H7 (cell line): ENCODE measurements around the gene SPINK9. TPM values are rescaled to one million over a fixed set of nuclear protein-coding genes. Genes with fewer than 3 reads are reported as not detected.

Experiments used
- DNase-seq: peaks from one replicate; pipeline ENCODE4 v3.0.0; 2012
- H3K27me3 ChIP-seq: 2 replicates; pipeline ENCODE4 v1.6.0; 2011; ENCODE audit warnings: mild to moderate bottlenecking, low read length; ENCODE audit not compliant: control insufficient read depth, insufficient read depth
- H3K36me3 ChIP-seq: replicated peaks from 2 replicates; pipeline ENCODE4 v1.5.1; 2011; ENCODE audit warnings: low read length; ENCODE audit not compliant: control insufficient read depth, insufficient read depth
- H3K4me3 ChIP-seq: 2 replicates; pipeline ENCODE4 v1.5.1; 2011; ENCODE audit warnings: low read depth, mild to moderate bottlenecking, control low read depth, low read length, moderate library complexity; ENCODE audit not compliant: insufficient read depth
- total RNA-seq: library from RNA; depleted of rRNA; stranded (reverse); fragments of >200 nt; shearing (Covaris generic); gene quantifications from 2 replicates; pipeline ENCODE4 v1.2.3, GENCODE V29; 2014

The SPINK9 gene
- total RNA-seq, 1 experiment from 2014 or later: not detected

DNA sequence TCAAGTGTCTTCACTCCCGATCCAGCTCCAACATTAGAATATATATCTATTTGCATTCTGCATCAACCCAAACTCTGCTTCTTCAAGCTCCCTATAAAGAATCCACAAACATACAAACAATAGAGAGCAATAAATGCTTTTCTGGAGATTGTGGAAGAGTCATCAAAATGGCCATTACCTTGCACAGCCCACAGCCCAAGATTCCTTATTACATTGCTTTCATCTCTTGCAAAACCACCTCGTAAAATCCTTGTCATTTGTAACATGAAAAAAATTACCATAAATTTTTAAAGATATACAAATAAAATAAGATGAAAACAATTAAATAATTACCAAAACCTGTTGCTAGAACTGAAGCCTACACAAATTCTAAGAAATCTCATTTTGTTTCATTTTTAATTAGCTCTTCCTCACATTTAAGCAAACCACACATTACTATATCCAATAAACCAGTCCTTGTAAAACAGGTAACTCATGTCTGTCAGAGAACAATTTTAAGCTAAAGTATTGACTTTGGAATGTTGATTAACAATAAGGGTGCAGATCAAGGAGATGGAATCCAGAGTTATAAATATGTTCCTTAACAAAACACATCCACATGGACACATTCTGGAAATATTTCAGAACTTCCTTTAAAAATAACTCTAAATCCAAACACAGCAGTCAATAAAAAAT lies 7.1 kb downstream of the SPINK9 start:
- no peaks in the 10 kb centered on the region for H3K27me3 ChIP-seq
- H3K4me3 ChIP-seq: no peak overlapping the region
- no peaks in the 10 kb centered on the region for H3K36me3 ChIP-seq
- no peak for DNase-seq

DNA sequence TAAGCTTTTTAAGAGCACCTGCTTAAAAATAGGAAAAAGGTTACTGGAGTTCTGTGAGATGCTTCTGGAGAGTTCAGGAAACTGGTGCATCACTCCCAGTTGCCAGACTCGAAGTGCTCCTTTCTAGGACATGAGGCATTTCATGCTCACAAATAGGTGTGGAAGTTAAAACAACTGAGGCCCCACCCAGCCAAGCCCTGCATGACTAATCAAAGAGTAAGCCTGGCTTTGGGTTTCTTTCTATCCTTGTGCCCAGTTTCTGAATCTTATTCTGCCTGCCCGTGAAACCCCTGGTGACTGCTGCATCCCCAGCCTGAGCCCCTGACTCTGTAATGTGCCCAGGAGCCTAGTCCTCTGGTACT lies 7.7 kb downstream of the SPINK9 start:
- no peaks in the 10 kb centered on the region for H3K36me3 ChIP-seq

DNA sequence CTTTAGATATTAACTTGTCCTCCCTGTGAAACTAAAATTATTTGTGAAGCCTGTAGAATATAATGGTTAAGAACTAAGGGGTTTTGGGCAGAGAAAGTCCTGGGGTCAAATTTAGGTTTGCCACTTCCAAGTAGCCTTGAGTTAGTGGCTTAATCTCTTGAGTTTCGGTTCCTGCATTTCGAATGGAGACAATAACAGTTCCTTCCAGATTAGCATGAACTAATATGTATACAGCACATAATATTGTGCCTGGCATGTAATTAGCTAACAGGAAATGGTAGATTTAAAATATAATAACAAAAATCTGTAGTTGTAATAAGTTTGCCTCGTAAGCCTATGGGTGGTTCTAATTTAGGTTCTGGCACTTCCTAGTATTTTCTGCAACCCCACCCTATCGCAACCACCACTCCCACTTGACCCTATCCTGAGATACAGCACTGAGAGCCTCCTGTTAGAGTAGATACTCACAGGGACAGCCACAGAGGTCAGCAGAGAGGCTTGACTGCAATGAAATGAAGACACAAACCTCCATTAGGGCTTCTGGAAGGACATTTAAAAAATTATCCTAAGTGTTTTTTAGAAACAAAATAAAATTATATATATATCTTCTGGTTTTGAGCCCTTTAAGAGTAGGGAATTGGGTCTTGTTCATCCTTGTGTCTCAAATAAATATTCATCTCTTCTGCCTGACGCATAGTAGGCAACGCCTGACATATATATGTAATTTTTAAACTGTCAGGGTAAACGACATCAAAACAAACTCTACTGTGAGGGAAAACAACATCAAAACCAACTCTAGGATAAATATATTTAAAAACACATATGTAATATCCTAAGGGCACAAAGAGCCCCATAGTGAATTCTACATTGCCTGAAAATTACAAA lies 8.5 kb downstream of the SPINK9 start:
- H3K4me3 ChIP-seq: no peak overlapping the region
- no peaks in the 10 kb centered on the region for H3K36me3 ChIP-seq
- no peak for DNase-seq
- no peaks in the 10 kb centered on the region for H3K27me3 ChIP-seq

More for the DNA sequence above, 7.7 kb downstream of the SPINK9 start:
- Histone ChIP-seq H3K27me3 (no peaks in the 10 kb centered on the region), H3K4me3 (no peak overlapping the region)
- DNase-seq: no peak

DNA sequence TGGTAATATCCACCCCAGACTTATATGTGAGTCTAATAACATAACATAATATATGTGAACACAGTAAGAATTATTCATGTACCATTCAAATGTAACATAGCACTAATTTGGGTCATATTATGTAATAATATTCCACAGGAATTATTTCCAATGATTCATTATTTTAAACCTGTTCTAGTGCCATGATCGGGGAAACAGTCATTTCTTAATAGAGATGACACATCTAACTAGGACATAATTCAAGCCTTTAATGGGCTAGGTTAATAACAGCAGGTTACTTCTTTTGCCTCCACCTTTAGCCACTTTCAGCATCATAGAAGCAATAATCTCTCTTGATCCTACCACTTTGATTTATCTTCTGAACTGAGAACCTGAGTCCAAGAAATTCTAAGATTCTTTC lies 12.3 kb downstream of the SPINK9 start:
- no peak for DNase-seq
- Histone ChIP-seq H3K4me3 (no peak overlapping the region), H3K27me3 (no peaks in the 10 kb centered on the region)

DNA sequence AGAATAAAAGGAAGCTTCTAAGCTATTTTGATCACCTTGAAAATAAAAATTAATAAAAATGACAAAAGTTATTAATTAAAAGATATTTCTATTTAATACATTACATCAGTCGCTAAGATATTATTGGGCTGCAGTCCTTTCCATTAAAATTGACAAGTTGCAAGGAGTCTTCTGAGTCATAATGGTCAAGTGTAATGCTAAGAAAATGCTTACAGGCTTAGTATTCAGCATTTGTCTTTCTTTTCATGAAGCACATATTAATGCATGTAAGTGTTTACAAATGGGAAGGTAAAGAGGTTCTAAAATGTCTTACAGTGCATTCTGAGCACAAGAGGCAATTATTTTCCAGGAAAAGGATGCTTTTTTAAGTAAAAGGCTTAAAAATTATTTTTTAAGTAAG lies 17.3 kb downstream of the SPINK9 start:
- no peaks in the 10 kb centered on the region for H3K36me3 ChIP-seq
- DNase-seq: no peak
- H3K27me3 ChIP-seq: no peaks in the 10 kb centered on the region
- H3K4me3 ChIP-seq: no peak overlapping the region

More for the DNA sequence above, 12.3 kb downstream of the SPINK9 start:
- H3K36me3 ChIP-seq: no peaks in the 10 kb centered on the region

DNA sequence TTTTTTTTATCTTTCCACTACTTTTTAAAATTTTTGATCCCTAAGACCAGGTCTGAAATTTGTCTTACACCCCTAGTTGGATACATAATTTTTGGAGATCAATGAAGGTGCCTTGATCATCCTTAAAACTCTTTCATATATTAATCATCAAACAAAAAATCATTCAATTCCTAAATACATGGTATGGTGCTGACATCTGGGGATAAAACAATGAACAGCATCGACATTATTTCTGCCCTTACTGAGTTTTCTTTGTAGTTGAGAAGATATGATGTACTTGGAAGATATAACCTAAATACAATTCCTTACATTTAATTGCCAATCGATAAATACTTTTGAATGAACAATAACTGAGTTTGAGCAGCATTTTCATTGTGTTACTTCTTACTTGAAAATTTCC lies 18.3 kb downstream of the SPINK9 start:
- no peaks in the 10 kb centered on the region for H3K36me3 ChIP-seq
- no peak for DNase-seq
- H3K27me3 ChIP-seq: no peaks in the 10 kb centered on the region
- H3K4me3 ChIP-seq: no peak overlapping the region

DNA sequence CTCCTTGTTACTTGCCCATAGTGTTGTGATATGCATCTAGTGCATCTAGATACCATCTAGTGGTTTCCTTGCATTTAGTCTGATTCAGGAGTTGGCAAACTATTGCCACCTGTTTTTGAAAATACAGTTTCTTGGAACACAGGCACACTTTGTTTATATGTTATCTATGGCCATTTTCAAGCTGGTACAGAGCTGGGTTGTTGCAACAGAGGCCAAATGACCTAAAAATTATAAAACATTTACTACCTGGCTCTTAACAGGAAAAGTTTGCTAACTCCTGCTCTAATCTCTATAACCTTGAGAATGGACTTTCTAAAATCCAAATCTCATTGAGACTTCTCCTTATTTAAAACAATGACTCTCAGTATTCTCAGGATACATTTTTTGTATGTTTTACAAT lies 29.0 kb downstream of the SPINK9 start:
- no peak overlapping the region for H3K4me3 ChIP-seq
- DNase-seq: no peak
- H3K36me3 ChIP-seq: no peaks in the 10 kb centered on the region
- no peaks in the 10 kb centered on the region for H3K27me3 ChIP-seq

DNA sequence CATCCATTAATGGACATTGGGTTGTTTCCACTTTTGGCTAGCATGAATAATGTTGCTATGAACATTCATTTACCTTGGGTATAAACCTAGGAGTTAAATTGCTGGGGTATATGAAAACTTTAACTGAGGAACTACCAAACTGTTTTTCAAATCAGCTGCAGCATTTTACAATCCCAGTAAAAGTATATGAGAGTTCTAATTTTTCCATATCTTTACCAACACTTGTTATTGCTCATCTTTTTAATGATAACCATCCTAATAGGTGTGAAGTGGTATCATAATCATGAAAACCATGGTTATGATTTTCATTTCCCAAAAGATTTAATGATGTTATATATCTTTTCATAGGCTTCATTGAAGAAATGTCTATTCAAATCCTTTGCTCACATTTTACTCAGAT lies 32.9 kb downstream of the SPINK9 start:
- Histone ChIP-seq H3K4me3 (no peak overlapping the region), H3K36me3 (no peaks in the 10 kb centered on the region), H3K27me3 (no peaks in the 10 kb centered on the region)
- no peak for DNase-seq

DNA sequence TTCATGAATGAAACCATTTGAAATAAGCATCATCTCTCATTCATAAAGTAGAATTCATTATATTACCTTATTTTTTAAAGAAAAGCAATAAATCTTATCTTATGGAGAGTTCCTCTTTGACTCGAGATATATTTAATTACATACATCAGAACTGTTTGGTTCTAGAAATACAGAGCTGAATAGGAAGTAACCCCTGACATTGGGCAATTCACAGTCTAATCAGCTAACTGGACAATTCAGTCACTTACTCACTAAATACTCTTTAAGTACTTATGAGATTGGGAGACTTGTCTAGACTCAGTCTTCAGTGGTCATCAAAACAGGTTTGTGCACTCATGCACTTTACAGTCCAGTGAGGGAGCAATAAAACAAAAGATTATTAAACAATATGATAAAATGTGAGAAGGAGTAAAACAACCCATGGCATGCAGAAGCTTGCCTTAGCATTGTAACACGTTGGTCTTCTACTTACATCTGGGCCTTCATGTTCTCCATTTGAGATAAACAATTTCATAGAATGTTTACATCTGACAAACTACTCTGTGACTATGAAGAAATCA lies 36.9 kb downstream of the SPINK9 start:
- H3K27me3 ChIP-seq: no peaks in the 10 kb centered on the region
- no peak for DNase-seq
- no peak overlapping the region for H3K4me3 ChIP-seq

DNA sequence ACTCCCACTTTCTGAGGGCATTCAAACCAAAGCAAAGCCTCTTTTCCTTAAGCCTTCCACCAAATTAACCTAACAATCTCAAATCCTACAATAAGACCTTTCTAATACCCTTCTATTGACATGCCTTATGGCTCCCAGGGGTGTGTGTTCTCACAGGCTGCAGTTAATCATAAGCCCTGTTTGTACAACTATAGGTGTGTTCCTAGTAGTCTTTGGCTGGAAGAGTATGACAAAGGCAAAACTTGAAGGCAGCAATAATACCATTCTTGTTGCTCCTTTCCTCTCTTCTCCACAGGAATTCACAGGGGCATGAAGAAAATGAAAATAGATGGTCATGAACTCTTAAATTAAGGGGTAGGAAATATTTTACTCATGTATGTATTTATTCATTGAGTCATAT lies 37.5 kb downstream of the SPINK9 start:
- Histone ChIP-seq H3K36me3 (no peaks in the 10 kb centered on the region), H3K27me3 (no peaks in the 10 kb centered on the region), H3K4me3 (no peak overlapping the region)
- DNase-seq: no peak

More for the DNA sequence above, 36.9 kb downstream of the SPINK9 start:
- no peaks in the 10 kb centered on the region for H3K36me3 ChIP-seq

DNA sequence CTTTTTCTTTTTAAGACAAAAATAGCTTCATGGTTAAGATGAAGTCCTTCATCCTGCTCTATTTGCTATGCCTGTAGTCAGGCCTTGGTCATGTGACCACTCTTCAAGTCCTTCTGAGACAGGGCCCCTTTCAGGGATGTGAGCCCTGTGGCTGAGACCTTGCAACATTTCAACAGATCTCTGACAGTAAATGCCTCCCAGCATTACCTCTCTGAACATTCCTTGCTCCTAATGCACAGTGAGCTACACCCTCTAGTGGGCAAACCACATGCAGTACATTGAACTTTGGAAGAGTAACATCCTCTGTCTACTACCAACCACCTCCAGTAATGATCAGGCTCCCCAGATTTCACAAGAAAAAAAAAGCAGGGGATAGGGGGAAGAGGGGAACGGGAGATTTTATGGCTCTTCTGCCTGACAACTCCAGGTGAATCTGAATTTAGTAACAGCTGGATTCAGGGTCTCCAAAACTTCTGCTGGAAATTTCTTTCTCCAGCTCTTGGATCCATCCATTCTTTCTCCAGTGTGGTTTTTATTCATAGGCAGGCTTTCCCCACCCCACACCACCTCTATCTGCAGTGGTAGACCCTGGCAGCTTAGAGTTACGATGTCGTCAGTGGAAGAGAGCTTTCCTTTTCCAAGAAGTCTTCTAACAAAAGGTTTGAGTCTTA lies 39.5 kb downstream of the SPINK9 start:
- peak; percentile 19 for DNase-seq
- Histone ChIP-seq H3K27me3 (no peaks in the 10 kb centered on the region), H3K4me3 (no peak overlapping the region), H3K36me3 (no peaks in the 10 kb centered on the region)

DNA sequence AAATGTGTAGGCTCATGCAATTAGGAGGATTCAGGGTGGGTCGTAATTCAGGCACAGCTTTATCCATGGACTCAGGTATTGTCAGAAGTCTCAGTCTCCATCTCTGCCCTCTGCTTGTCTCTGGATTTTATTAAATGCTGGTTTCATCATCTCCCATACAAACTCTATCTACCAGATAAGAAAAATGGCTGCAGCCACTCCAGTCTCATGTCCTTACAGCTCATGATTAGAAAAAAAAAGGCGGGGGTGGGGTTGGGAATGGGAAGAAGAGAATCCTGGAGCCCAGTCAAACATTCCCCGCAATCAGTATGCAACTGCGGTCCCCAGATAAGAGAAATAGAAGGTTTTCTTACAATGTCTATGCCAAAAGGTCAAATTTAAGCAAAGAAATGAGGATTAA lies 40.8 kb downstream of the SPINK9 start:
- Histone ChIP-seq H3K4me3 (no peak overlapping the region), H3K36me3 (no peaks in the 10 kb centered on the region), H3K27me3 (no peaks in the 10 kb centered on the region)
- DNase-seq: no peak

DNA sequence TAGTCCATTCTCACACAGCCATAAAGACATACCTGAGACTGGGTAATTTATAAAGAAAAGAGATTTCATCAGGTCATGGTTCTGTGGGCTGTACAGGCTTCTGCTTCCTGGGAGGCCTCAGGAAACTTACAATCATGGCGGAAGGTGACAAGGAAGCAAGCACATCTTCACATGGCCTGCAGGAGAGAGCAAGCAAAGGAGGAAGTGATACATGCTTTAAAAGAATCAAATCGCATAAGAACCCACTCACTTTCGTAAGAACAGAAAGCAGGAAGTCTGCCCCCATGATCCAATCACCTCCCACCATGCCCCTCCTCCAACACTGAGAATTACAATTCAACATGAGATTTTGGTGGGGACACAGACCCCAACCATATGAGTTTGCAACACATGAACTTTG lies 43.3 kb downstream of the SPINK9 start:
- no peaks in the 10 kb centered on the region for H3K36me3 ChIP-seq
- H3K4me3 ChIP-seq: no peak overlapping the region
- DNase-seq: no peak
- H3K27me3 ChIP-seq: no peaks in the 10 kb centered on the region

DNA sequence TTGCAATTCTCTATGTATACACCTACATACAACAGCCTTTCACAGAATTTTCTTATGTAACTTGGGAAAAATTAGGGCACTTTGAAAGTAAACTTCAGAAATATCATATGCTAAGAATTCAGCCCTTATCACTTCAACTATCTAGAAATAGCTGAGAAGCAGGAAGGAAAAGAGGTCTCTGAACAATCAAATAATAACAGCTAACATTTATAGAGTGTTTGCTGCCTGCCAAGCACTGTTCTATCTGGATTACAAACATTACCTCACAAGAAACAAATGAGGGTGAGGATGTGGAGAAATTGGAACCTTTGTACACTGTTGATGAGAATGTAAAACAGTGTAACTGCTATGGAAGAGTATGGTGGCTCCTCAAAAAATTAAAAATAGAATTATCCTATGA lies 44.0 kb downstream of the SPINK9 start:
- no peaks in the 10 kb centered on the region for H3K36me3 ChIP-seq
- H3K4me3 ChIP-seq: no peak overlapping the region
- no peaks in the 10 kb centered on the region for H3K27me3 ChIP-seq
- no peak for DNase-seq

DNA sequence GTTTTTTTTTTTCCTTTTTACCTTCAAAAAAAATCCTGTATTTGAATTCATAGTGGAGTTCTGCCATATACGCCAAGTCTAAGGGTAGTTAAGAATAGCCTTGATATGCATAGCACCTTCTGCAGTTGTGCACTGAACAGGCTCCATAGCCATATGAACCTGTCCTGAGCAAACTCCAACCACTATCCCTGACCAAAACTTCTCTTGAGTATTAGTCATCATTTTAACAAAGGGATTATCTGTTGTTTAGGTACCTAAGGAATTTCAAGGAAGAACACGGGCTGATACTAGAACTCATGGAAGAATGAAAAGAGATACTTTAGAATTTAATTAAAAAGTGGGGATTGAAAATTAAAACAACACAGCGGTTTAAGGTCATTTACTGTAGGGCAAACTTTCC lies 46.5 kb downstream of the SPINK9 start:
- Histone ChIP-seq H3K27me3 (no peaks in the 10 kb centered on the region), H3K4me3 (no peak overlapping the region), H3K36me3 (no peaks in the 10 kb centered on the region)
- no peak for DNase-seq
